HepG2 (cell line): ENCODE results near the gene FAM83D. TPM values are rescaled to one million over a fixed set of nuclear protein-coding genes. Genes with fewer than 3 reads are reported as not detected.

Experiments used
- CAMTA2 ChIP-seq: sonication (generic); formaldehyde crosslinking; IDR thresholded peaks from 2 replicates; pipeline ENCODE4 v1.4.0; 2020; ENCODE audit warnings: mild to moderate bottlenecking, missing genetic modification reagents, borderline replicate concordance
- DMTF1 ChIP-seq: sonication (generic); formaldehyde crosslinking; IDR thresholded peaks from 2 replicates; pipeline ENCODE4 v1.4.0; 2020; ENCODE audit warnings: mild to moderate bottlenecking, missing genetic modification reagents
- FOXA1 ChIP-seq, 2 experiments: fragments of 450-650 bp in 1 of 2; sonication (generic) in 1 of 2; formaldehyde crosslinking in 1 of 2; IDR thresholded peaks; 2 replicates each; pipeline versions ENCODE4 v1.4.0 to v1.6.1; 2016 to 2020; ENCODE audit warnings: missing genetic modification reagents in 1 of 2
- HMG20A ChIP-seq: IDR thresholded peaks from 2 replicates; pipeline ENCODE4 v1.6.1; 2016; ENCODE audit warnings: borderline replicate concordance
- HNF1B ChIP-seq: sonication (generic); formaldehyde crosslinking; IDR thresholded peaks from 2 replicates; pipeline ENCODE4 v1.5.1; 2020; ENCODE audit warnings: mild to moderate bottlenecking, moderate library complexity, missing genetic modification reagents
- HNF4A ChIP-seq: sonication (generic); formaldehyde crosslinking; IDR thresholded peaks from 2 replicates; pipeline ENCODE4 v1.4.0; 2020; ENCODE audit warnings: missing genetic modification reagents
- KMT2A ChIP-seq: sonication (generic); formaldehyde crosslinking; IDR thresholded peaks from 2 replicates; pipeline ENCODE4 v1.4.0; 2020; ENCODE audit warnings: missing genetic modification reagents
- MAFF ChIP-seq: IDR thresholded peaks from 2 replicates; pipeline ENCODE4 v1.6.1; 2011; ENCODE audit warnings: low read depth, low read length, improper control_type of control experiment
- MIXL1 ChIP-seq: IDR thresholded peaks from 2 replicates; pipeline ENCODE4 v1.6.1; 2016
- MLXIP ChIP-seq: sonication (generic); formaldehyde crosslinking; IDR thresholded peaks from 2 replicates; pipeline ENCODE4 v1.9.0; 2021; ENCODE audit warnings: missing genetic modification reagents, borderline replicate concordance
- MYPOP ChIP-seq: sonication (generic); formaldehyde crosslinking; IDR thresholded peaks from 2 replicates; pipeline ENCODE4 v1.8.1; 2023; ENCODE audit warnings: mild to moderate bottlenecking, moderate library complexity, missing genetic modification reagents
- PRPF4 ChIP-seq: fragments of 200-400 bp; formaldehyde crosslinking; IDR thresholded peaks from 2 replicates; pipeline ENCODE4 v1.6.1; 2016; ENCODE audit warnings: low read length, low read depth; ENCODE audit not compliant: poor library complexity, severe bottlenecking
- RARA ChIP-seq: IDR thresholded peaks from 2 replicates; pipeline ENCODE4 v1.6.1; 2016; ENCODE audit warnings: missing genetic modification reagents, missing compliant biosample characterization
- SKI ChIP-seq: fragments of 450-650 bp; IDR thresholded peaks from one replicate; pipeline ENCODE4 v1.6.1; 2018; ENCODE audit warnings: mild to moderate bottlenecking; ENCODE audit not compliant: partially characterized antibody
- TEAD3 ChIP-seq: optimal IDR thresholded peaks from 2 replicates; pipeline ENCODE3; 2016; ENCODE audit warnings: borderline replicate concordance
- TGIF2 ChIP-seq: IDR thresholded peaks from 2 replicates; pipeline ENCODE4 v1.6.1; 2016; ENCODE audit warnings: control low read depth, missing compliant biosample characterization
- XRCC5 ChIP-seq: fragments of 200-400 bp; formaldehyde crosslinking; optimal IDR thresholded peaks from 2 replicates; pipeline ENCODE3; 2017; ENCODE audit warnings: mild to moderate bottlenecking, low read length
- ZBTB33 ChIP-seq: sonication (generic); formaldehyde crosslinking; IDR thresholded peaks from 2 replicates; pipeline ENCODE4 v1.4.0; 2020; ENCODE audit warnings: missing genetic modification reagents
- ZNF121 ChIP-seq: sonication (generic); formaldehyde crosslinking; IDR thresholded peaks from 2 replicates; pipeline ENCODE4 v1.5.0; 2020; ENCODE audit warnings: mild to moderate bottlenecking, missing genetic modification reagents
- ZNF761 ChIP-seq: sonication (generic); formaldehyde crosslinking; conservative IDR thresholded peaks from 2 replicates; pipeline ENCODE4 v1.4.0; 2020; ENCODE audit warnings: mild to moderate bottlenecking, missing genetic modification reagents
- polyA plus RNA-seq, 8 experiments: library from polyadenylated mRNA; depleted of rRNA in 3 of 8; stranded (reverse) in 7 of 8; unstranded in 1 of 8; fragments of >200 nt; fragmentation: Illumina TruSeq in 4 of 8; extraction: Trizol in 4 of 8; gene quantifications; 2 replicates each; pipeline versions ENCODE4 v1.2.1 to v1.2.3, GENCODE V29; 2011 to 2016; ENCODE audit warnings: low read depth in 4 of 8, missing spikeins in 1 of 8, mixed read lengths in 1 of 8; ENCODE audit not compliant: insufficient read depth in 1 of 8
- total RNA-seq, 5 experiments: library from RNA; depleted of rRNA; stranded (reverse); fragments of >200 nt; fragmentation: Illumina TruSeq; extraction: Trizol; gene quantifications; 2 replicates each; pipeline ENCODE4 v1.2.3, GENCODE V29; 2016; ENCODE audit warnings: low read depth in 1 of 5

FAM83D gene
- total and polyA plus RNA-seq, 2 of the 13 experiments (the other 11 are each of a cell fraction or from before 2014, with no cell fraction given), result 51.4 to 64.0 TPM

GRCh38 chr20:38941726-38942389 is 15.6 kb downstream of the FAM83D start (continued):
- peak; percentile 80 for TF ChIP-seq HNF4A
- TF ChIP-seq ZNF761 (CRISPR knock-in tag), result no peak
- TF ChIP-seq CAMTA2 (CRISPR knock-in tag), result no peak
- peak; percentile 99 for TF ChIP-seq ZBTB33 (CRISPR knock-in tag)
- no peak for TF ChIP-seq ZNF121
- TF ChIP-seq RARA (CRISPR knock-in tag), result 0 out of 2 replicates have a peak, but pooled peaks have one; percentile 18
- TF ChIP-seq MYPOP (CRISPR knock-in tag), result no peak
- TF ChIP-seq PRPF4, result peak; percentile 47
- peak; percentile 24; the same call in 1 of the 2 replicates for TF ChIP-seq KMT2A (CRISPR knock-in tag)
- no peak for TF ChIP-seq MLXIP (CRISPR knock-in tag)
- TF ChIP-seq SKI, result no peak
- no peak for TF ChIP-seq HNF1B (CRISPR knock-in tag)
- no peak for TF ChIP-seq DMTF1 (CRISPR knock-in tag)
- peak; percentile 31 for TF ChIP-seq XRCC5
- TF ChIP-seq MAFF, result 0 out of 2 replicates have a peak, but pooled peaks have one; percentile 1
- no peak for TF ChIP-seq FOXA1 (IDR thresholded peaks at IDR 0.05)
- TF ChIP-seq FOXA1 (CRISPR knock-in tag; IDR thresholded peaks at IDR 0.05), result peak; percentile 59; the same call in 1 of the 2 replicates
- 0 out of 2 replicates have a peak, but pooled peaks have one; percentile 20 for TF ChIP-seq MIXL1 (CRISPR knock-in tag)
- no peak; the same call in 1 of the 2 replicates for TF ChIP-seq HMG20A (CRISPR knock-in tag)
- no peak for TF ChIP-seq TGIF2
- TF ChIP-seq TEAD3, result peak; percentile 74
